WTC11 (cell line): ENCODE results near the gene TANGO6. TPM values are rescaled to one million over a fixed set of nuclear protein-coding genes. Genes with fewer than 3 reads are reported as not detected.

Source experiments
- ATAC-seq: fragments of 200-7000 bp; cut with Tn5 transposase; 2 replicates; pipeline ENCODE4 v1.10.0; 2021; ENCODE audit warnings: mild to moderate bottlenecking, moderate library complexity
- CTCF ChIA-PET: fragments of 300-600 bp; sonication (Branson Sonifier 250); formaldehyde crosslinking; loops from one replicate; lab custom pipeline; 2021; ENCODE audit warnings: antibody characterized with exemption; lab: Charles Lee
- POLR2A ChIA-PET: fragments of 350-600 bp; sonication (Branson Sonifier 250); formaldehyde crosslinking; loops from one replicate; lab custom pipeline; 2021; ENCODE audit warnings: antibody characterized with exemption; lab: Charles Lee
- DNase-seq: peaks from one replicate; pipeline ENCODE4 v3.0.0; 2021; ENCODE audit warnings: low spot score
- H3K27ac Mint-ChIP-seq: 2 replicates; pipeline ENCODE4 v1.8.0; 2021; ENCODE audit warnings: mixed read lengths
- H3K27me3 Mint-ChIP-seq: 2 replicates; pipeline ENCODE4 v1.8.0; 2021; ENCODE audit warnings: low read depth, mild to moderate bottlenecking, moderate library complexity, mixed read lengths
- H3K36me3 Mint-ChIP-seq: 2 replicates; pipeline ENCODE4 v1.8.0; 2021; ENCODE audit warnings: mixed read lengths
- H3K4me1 Mint-ChIP-seq: 2 replicates; pipeline ENCODE4 v1.8.0; 2022; ENCODE audit warnings: mixed read lengths
- H3K4me3 Mint-ChIP-seq: 2 replicates; pipeline ENCODE4 v1.8.0; 2021; ENCODE audit warnings: mild to moderate bottlenecking, moderate library complexity, mixed read lengths
- H3K9me3 Mint-ChIP-seq: 2 replicates; pipeline ENCODE4 v1.8.0; 2021; ENCODE audit warnings: mixed read lengths
- CREB1 ChIP-seq: sonication (generic); formaldehyde crosslinking; IDR thresholded peaks from 2 replicates; pipeline ENCODE4 v1.8.0; 2023; ENCODE audit warnings: mild to moderate bottlenecking, missing genetic modification reagents
- EMX1 ChIP-seq: fragments of 250-450 bp; sonication (Bioruptor Pico); IDR thresholded peaks from 2 replicates; pipeline ENCODE4 v1.8.0; 2021; ENCODE audit warnings: mild to moderate bottlenecking
- FOXP1 ChIP-seq: sonication (generic); formaldehyde crosslinking; IDR thresholded peaks from 2 replicates; pipeline ENCODE4 v1.8.0; 2022; ENCODE audit warnings: missing genetic modification reagents, mild to moderate bottlenecking, moderate library complexity, borderline replicate concordance
- GABPB1 ChIP-seq: sonication (generic); formaldehyde crosslinking; IDR thresholded peaks from 2 replicates; pipeline ENCODE4 v1.8.1; 2023; ENCODE audit warnings: mild to moderate bottlenecking, missing genetic modification reagents
- GTF2I ChIP-seq: fragments of 250-450 bp; sonication (Bioruptor Pico); conservative IDR thresholded peaks from 2 replicates; pipeline ENCODE4 v1.4.0; 2021; ENCODE audit warnings: mild to moderate bottlenecking
- JAZF1 ChIP-seq: fragments of 250-450 bp; sonication (Bioruptor Pico); IDR thresholded peaks from 2 replicates; pipeline ENCODE4 v1.9.0; 2021; ENCODE audit warnings: moderate library complexity, mild to moderate bottlenecking, inconsistent platforms
- MXD4 ChIP-seq: fragments of 250-450 bp; sonication (Bioruptor Pico); IDR thresholded peaks from 2 replicates; pipeline ENCODE4 v1.8.0; 2021; ENCODE audit warnings: mild to moderate bottlenecking, moderate library complexity, borderline replicate concordance
- MYBL2 ChIP-seq: sonication (generic); formaldehyde crosslinking; IDR thresholded peaks from 2 replicates; pipeline ENCODE4 v1.8.1; 2023; ENCODE audit warnings: mild to moderate bottlenecking, moderate library complexity, missing genetic modification reagents
- PRRX2 ChIP-seq: fragments of 250-450 bp; sonication (Bioruptor Pico); IDR thresholded peaks from 2 replicates; pipeline ENCODE4 v1.8.0; 2021; ENCODE audit warnings: mild to moderate bottlenecking
- SMAD3 ChIP-seq: sonication (generic); formaldehyde crosslinking; IDR thresholded peaks from 2 replicates; pipeline ENCODE4 v1.8.0; 2022; ENCODE audit warnings: missing genetic modification reagents, mild to moderate bottlenecking, borderline replicate concordance
- SMAD4 ChIP-seq: sonication (generic); formaldehyde crosslinking; IDR thresholded peaks from 2 replicates; pipeline ENCODE4 v1.8.0; 2022; ENCODE audit warnings: mild to moderate bottlenecking, missing genetic modification reagents
- TCF7 ChIP-seq: sonication (generic); formaldehyde crosslinking; IDR thresholded peaks from 2 replicates; pipeline ENCODE4 v1.8.0; 2022; ENCODE audit warnings: mild to moderate bottlenecking, low read depth, missing genetic modification reagents, moderate library complexity
- TEAD1 ChIP-seq: sonication (generic); formaldehyde crosslinking; IDR thresholded peaks from 2 replicates; pipeline ENCODE4 v1.8.0; 2022; ENCODE audit warnings: mild to moderate bottlenecking, missing genetic modification reagents
- ZBTB21 ChIP-seq: sonication (generic); formaldehyde crosslinking; IDR thresholded peaks from 2 replicates; pipeline ENCODE4 v1.8.1; 2023; ENCODE audit warnings: mild to moderate bottlenecking, missing genetic modification reagents, borderline replicate concordance
- ZNF121 ChIP-seq: sonication (generic); formaldehyde crosslinking; IDR thresholded peaks from 2 replicates; pipeline ENCODE4 v1.8.0; 2023; ENCODE audit warnings: missing genetic modification reagents
- ZNF671 ChIP-seq: fragments of 250-450 bp; sonication (Bioruptor Pico); IDR thresholded peaks from 2 replicates; pipeline ENCODE4 v1.8.0; 2021; ENCODE audit warnings: mild to moderate bottlenecking
- total RNA-seq: library from RNA; stranded (reverse); gene quantifications from 3 replicates; pipeline ENCODE4 v1.2.3, GENCODE V29; 2021
- TF ChIP-seq, protein P1 (sequence below): sonication (generic); formaldehyde crosslinking; IDR thresholded peaks from 2 replicates; pipeline ENCODE4 v1.8.0; 2022; ENCODE audit warnings: missing genetic modification reagents
- TF ChIP-seq, protein P2 (sequence below): sonication (generic); formaldehyde crosslinking; IDR thresholded peaks from 2 replicates; pipeline ENCODE4 v1.8.0; 2022; ENCODE audit warnings: mild to moderate bottlenecking, missing genetic modification reagents
- TF ChIP-seq, protein P3 (sequence below): sonication (generic); formaldehyde crosslinking; IDR thresholded peaks from 2 replicates; pipeline ENCODE4 v1.8.0; 2023; ENCODE audit warnings: missing genetic modification reagents, mild to moderate bottlenecking, borderline replicate concordance
- TF ChIP-seq, protein P4 (sequence below): sonication (generic); formaldehyde crosslinking; IDR thresholded peaks from 2 replicates; pipeline ENCODE4 v1.8.1; 2023; ENCODE audit warnings: mild to moderate bottlenecking, missing genetic modification reagents, moderate library complexity
- TF ChIP-seq, protein P5 (sequence below): sonication (generic); formaldehyde crosslinking; conservative IDR thresholded peaks from 2 replicates; pipeline ENCODE4 v1.8.1; 2023; ENCODE audit warnings: mild to moderate bottlenecking, low read depth, missing genetic modification reagents, moderate library complexity

Gene TANGO6
- total RNA-seq, 1 experiment from 2014 or later, result 15.6 TPM

DNA sequence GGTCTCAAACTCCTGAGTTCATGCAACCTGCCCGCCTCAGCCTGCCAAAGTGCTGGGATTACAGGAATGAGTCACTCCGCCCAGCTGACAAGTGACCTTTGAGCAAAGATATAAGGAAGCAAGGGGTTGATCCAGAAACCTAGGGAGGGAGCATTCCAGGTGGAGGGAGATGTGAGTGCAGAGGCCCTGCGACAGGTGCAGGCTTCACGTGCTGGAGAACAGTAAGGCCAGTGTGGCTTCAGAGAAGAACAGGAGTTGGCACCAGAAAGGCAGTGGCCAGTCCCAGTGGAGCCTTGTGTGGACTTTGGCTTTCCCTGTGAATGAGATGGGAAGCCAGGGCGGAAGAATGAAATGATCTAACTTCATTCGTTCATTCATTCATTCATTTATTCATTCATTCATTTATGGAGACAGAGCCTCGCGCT, 188.6 kb downstream of the TANGO6 start (continued):
- TF ChIP-seq, protein P1, sequence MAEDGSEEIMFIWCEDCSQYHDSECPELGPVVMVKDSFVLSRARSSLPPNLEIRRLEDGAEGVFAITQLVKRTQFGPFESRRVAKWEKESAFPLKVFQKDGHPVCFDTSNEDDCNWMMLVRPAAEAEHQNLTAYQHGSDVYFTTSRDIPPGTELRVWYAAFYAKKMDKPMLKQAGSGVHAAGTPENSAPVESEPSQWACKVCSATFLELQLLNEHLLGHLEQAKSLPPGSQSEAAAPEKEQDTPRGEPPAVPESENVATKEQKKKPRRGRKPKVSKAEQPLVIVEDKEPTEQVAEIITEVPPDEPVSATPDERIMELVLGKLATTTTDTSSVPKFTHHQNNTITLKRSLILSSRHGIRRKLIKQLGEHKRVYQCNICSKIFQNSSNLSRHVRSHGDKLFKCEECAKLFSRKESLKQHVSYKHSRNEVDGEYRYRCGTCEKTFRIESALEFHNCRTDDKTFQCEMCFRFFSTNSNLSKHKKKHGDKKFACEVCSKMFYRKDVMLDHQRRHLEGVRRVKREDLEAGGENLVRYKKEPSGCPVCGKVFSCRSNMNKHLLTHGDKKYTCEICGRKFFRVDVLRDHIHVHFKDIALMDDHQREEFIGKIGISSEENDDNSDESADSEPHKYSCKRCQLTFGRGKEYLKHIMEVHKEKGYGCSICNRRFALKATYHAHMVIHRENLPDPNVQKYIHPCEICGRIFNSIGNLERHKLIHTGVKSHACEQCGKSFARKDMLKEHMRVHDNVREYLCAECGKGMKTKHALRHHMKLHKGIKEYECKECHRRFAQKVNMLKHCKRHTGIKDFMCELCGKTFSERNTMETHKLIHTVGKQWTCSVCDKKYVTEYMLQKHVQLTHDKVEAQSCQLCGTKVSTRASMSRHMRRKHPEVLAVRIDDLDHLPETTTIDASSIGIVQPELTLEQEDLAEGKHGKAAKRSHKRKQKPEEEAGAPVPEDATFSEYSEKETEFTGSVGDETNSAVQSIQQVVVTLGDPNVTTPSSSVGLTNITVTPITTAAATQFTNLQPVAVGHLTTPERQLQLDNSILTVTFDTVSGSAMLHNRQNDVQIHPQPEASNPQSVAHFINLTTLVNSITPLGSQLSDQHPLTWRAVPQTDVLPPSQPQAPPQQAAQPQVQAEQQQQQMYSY (CRISPR knock-in tag), result no peak
- TF ChIP-seq SMAD3 (CRISPR knock-in tag) (no peak), PRRX2 (CRISPR knock-in tag) (no peak), GTF2I (no peak), ZBTB21 (CRISPR knock-in tag) (no peak), MYBL2 (CRISPR knock-in tag) (no peak)
- TF ChIP-seq, all 79 proteins: peak for 0

DNA sequence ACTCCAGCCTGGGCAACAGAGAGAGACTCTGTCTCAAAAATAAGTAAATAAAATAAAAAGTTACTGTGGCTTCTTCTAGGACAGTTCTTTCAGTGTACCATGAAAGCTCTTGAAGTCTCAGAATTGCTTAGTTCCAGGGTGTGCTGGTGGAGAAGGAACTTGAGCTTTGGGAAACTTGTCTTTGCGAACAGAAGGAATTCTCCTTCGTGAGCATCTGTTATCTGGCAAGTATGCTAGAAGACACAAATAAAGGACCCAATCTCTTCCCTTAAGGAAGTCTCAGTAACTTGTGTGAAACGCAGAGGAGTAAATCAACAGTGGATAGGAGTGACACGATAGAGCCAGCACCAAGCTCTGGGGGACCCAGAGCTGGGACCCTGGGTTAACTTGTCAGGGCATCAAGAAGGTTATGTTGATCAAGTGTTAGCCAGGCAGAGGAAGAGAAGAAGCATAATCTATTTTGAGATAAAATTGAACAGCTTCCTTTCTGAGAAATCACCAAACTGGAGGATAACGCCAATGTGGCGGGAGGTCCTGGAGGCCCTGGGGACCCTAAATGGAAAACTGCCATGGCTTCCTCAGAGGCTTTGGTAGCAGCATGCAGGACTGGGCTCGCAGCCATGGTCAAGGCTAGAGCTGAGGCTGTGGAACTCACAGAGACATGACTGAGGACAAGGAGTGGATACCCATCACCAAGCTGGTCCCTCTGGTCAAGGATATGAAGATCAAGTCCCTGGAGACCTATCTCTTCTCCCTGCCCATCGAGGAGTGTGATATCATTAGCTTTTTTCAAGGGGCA, 190.0 kb downstream of the TANGO6 start:
- POLR2A ChIA-PET, result no interaction called here
- H3K4me1 Mint-ChIP-seq, result peaks cover 2% of the 10 kb centered on the region; the same call in 1 of the 2 replicates
- no peaks in the 10 kb centered on the region for H3K27me3 Mint-ChIP-seq
- no peaks in the 10 kb centered on the region for H3K36me3 Mint-ChIP-seq
- CTCF ChIA-PET, result no interaction called here
- H3K9me3 Mint-ChIP-seq, result no peaks in the 10 kb centered on the region
- H3K27ac Mint-ChIP-seq, result no peak overlapping the region
- no peak for DNase-seq
- TF ChIP-seq, protein P2, sequence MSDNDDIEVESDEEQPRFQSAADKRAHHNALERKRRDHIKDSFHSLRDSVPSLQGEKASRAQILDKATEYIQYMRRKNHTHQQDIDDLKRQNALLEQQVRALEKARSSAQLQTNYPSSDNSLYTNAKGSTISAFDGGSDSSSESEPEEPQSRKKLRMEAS (CRISPR knock-in tag), result no peak
- no peak for TF ChIP-seq SMAD3 (CRISPR knock-in tag)
- TF ChIP-seq ZNF121 (CRISPR knock-in tag), result no peak
- TF ChIP-seq, protein P3, sequence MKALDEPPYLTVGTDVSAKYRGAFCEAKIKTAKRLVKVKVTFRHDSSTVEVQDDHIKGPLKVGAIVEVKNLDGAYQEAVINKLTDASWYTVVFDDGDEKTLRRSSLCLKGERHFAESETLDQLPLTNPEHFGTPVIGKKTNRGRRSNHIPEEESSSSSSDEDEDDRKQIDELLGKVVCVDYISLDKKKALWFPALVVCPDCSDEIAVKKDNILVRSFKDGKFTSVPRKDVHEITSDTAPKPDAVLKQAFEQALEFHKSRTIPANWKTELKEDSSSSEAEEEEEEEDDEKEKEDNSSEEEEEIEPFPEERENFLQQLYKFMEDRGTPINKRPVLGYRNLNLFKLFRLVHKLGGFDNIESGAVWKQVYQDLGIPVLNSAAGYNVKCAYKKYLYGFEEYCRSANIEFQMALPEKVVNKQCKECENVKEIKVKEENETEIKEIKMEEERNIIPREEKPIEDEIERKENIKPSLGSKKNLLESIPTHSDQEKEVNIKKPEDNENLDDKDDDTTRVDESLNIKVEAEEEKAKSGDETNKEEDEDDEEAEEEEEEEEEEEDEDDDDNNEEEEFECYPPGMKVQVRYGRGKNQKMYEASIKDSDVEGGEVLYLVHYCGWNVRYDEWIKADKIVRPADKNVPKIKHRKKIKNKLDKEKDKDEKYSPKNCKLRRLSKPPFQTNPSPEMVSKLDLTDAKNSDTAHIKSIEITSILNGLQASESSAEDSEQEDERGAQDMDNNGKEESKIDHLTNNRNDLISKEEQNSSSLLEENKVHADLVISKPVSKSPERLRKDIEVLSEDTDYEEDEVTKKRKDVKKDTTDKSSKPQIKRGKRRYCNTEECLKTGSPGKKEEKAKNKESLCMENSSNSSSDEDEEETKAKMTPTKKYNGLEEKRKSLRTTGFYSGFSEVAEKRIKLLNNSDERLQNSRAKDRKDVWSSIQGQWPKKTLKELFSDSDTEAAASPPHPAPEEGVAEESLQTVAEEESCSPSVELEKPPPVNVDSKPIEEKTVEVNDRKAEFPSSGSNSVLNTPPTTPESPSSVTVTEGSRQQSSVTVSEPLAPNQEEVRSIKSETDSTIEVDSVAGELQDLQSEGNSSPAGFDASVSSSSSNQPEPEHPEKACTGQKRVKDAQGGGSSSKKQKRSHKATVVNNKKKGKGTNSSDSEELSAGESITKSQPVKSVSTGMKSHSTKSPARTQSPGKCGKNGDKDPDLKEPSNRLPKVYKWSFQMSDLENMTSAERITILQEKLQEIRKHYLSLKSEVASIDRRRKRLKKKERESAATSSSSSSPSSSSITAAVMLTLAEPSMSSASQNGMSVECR (CRISPR knock-in tag), result no peak
- TF ChIP-seq, protein P4, sequence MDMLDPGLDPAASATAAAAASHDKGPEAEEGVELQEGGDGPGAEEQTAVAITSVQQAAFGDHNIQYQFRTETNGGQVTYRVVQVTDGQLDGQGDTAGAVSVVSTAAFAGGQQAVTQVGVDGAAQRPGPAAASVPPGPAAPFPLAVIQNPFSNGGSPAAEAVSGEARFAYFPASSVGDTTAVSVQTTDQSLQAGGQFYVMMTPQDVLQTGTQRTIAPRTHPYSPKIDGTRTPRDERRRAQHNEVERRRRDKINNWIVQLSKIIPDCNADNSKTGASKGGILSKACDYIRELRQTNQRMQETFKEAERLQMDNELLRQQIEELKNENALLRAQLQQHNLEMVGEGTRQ (CRISPR knock-in tag), result no peak
- TF ChIP-seq FOXP1 (CRISPR knock-in tag), result no peak
- TF ChIP-seq CREB1 (CRISPR knock-in tag), result no peak
- no peak for TF ChIP-seq TCF7 (CRISPR knock-in tag)
- TF ChIP-seq MYBL2 (CRISPR knock-in tag), result no peak
- TF ChIP-seq, all 79 proteins: peak for 0
- no peak overlapping the region for H3K4me3 Mint-ChIP-seq
- no peak for ATAC-seq

DNA sequence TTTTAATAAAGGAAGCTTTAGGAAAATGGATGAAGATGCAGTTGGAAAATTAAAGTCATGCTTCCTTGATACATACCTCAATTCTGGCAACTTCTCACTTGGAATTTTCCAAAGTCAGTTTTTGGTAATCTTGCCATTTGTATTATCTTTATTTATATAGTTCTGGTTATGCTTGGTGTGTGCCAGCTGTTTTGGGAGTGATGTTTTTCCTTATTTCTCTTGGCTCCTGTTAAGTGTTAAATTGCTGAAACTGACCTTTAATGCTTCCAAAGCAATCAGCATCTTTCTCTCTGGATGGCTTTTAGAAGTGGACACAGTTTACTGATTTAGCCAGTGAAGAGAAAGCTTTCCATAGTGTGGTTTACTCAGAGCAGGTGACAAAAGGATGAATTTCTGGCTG, 192.0 kb downstream of the TANGO6 start:
- H3K4me1 Mint-ChIP-seq, result no peaks in the 10 kb centered on the region
- POLR2A ChIA-PET, result no interaction called here
- no peaks in the 10 kb centered on the region for H3K36me3 Mint-ChIP-seq
- CTCF ChIA-PET, result interaction anchor here (0.6 kb wide), 1 partner anchor 391 kb away, joined by 3 read pairs; no protein-coding TSS in a partner anchor
- DNase-seq (no peak), ATAC-seq (no peak)
- no peaks in the 10 kb centered on the region for H3K9me3 Mint-ChIP-seq
- no peak overlapping the region for H3K4me3 Mint-ChIP-seq
- no peak overlapping the region for H3K27ac Mint-ChIP-seq
- H3K27me3 Mint-ChIP-seq, result no peaks in the 10 kb centered on the region
- no peak for TF ChIP-seq EMX1
- no peak for TF ChIP-seq GABPB1 (CRISPR knock-in tag)
- TF ChIP-seq JAZF1 (CRISPR knock-in tag), result no peak
- TF ChIP-seq MXD4 (CRISPR knock-in tag), result no peak
- TF ChIP-seq ZNF671 (CRISPR knock-in tag), result no peak
- TF ChIP-seq, protein P5, sequence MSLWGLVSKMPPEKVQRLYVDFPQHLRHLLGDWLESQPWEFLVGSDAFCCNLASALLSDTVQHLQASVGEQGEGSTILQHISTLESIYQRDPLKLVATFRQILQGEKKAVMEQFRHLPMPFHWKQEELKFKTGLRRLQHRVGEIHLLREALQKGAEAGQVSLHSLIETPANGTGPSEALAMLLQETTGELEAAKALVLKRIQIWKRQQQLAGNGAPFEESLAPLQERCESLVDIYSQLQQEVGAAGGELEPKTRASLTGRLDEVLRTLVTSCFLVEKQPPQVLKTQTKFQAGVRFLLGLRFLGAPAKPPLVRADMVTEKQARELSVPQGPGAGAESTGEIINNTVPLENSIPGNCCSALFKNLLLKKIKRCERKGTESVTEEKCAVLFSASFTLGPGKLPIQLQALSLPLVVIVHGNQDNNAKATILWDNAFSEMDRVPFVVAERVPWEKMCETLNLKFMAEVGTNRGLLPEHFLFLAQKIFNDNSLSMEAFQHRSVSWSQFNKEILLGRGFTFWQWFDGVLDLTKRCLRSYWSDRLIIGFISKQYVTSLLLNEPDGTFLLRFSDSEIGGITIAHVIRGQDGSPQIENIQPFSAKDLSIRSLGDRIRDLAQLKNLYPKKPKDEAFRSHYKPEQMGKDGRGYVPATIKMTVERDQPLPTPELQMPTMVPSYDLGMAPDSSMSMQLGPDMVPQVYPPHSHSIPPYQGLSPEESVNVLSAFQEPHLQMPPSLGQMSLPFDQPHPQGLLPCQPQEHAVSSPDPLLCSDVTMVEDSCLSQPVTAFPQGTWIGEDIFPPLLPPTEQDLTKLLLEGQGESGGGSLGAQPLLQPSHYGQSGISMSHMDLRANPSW, result no peak
- TF ChIP-seq TEAD1 (CRISPR knock-in tag), result no peak
- no peak for TF ChIP-seq SMAD4 (CRISPR knock-in tag)
